HL-60/S4 treated with phorbol 12-myristate 13-acetate at 8.2 ng/mL for 4 days and 3 days (cell line): ENCODE data around the gene MACROH2A2.
"Not testable (repeated sequence)": the region's sequence is repeated elsewhere in the genome, so short reads cannot be mapped to it uniquely, and the experiment has no call there.

Experiments used
- in situ Hi-C: fragments of 300-500 bp; cut with MboI; formaldehyde crosslinking; loops from 2 replicates; pipeline ENCODE4 v1.15.0; 2022; ENCODE audit warnings: low sequenced_read_pairs

MACROH2A2 gene

DNA sequence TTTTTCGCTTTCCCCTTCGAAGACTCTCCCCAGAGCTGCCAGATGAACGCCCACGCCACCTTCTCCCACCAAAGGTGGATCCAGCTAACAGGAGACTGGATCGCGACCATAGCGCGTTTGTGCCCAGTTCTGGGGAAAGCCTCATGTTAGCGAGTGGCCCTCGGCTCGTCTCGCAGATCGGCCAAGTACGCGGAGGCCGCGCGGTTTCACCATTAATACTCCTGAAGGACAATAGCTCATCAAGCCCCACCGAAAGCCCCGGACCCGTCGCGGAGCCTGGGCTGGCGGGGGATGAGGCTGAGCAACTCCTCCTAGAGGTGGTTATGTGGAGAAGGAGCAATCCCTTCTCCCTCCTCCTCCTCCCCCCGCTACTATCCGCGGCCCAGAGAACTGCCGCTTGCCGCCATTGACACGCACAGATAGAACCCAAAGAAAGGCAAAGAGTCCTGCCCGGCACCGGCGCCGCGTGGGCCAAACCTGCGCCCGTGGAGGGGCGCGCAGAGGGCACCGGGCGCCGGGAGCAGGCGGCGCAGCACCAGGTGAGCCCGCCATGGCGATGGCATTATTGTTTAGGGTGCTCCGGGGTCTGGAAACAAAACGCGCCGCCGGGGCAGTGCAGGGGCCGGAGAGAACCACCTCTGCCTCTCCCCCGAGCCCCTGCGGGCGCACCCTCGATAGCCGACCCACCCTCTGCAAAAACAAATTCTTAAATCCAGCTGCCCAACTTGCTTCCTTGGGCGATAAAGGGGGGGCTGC is at the start of gene MACROH2A2:
Gene MACROH2A2, plus strand, starts transcription at position 385 of the 756 bp plus-strand sequence. CDS start 22,813 bp downstream, outside the sequence.
- in situ Hi-C loops: no loop called here

DNA sequence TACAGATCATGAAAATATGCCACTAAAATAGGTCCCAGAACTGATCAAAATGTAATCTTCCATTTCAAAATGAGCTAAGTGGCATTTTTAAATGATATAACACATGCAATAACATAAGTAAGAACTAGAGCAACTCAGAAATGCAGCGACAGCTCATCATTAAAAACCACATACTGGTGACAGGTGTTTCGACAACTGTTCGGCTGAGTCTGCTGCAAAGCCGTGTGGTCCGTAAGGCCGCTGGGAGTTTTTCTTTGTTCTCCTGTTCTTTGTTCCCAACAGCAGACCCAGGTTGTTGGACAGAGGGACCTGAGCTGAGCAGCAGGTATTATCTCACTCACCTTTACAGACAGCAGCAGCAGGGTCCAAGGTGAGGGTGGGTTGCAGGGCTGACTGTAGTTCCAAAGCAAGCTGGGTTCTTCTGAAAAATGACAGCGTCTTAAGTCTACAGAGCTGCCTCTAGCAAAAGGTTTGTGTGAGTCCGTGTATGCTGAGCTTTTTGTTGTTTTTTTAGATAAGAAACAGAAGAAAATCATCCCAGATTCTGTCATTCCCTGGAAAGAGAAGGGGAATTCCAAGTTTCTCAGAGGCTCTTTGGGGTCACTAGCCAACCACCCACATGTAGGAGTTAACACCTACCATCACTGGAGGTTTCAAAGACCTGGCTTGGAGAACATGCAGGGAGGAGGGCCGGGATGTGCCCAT is 45.4 kb upstream of the MACROH2A2 start:
- in situ Hi-C loops: no loop called here

DNA sequence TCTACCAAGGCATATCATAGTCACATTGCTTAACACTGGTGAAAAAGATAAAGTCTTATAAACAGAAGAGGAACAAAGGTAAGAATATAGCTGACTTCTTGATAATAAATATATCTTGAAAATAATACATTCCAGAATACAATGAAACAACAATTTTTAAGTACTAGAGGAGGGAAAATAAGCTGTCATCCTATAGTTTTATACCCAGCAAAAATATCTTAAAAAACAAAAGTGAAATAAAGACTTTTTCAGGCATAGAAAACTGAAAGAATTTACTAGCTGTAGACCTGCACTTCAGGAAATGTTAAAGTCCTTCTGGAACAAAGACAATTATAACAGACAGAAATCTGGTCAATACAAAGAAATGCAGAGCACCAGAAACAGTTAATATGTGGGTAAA is 21.4 kb upstream of the MACROH2A2 start:
- in situ Hi-C loops: no loop called here

DNA sequence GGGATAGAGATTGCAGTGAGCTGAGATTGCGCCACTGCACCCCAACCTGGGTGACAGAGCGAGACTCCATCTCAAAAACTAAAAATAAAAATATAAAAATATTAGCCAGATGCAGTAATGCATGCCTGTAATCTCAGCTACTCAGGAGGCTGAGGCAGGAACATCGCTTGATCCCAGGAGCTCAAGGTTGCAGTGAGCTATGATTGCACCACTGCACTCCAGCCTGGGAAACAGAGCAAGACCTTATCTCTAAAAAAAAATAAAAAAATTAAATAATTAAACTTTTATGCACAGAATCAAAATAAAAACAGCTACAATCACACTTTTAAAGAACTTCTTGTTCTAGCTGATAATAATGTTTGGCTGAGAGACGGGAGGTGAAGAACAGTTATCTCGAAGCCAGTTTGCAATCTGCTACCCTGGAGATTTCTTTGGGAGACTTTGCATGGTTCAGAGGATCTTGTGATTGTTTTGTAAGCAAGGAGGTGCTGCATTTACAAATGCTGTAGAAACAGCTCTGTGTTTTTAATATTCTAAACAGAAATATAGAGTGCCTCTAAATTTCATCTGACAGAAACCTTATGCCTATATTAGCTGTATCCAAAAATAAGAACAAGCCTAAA is 19.9 kb upstream of the MACROH2A2 start:
- in situ Hi-C loops: no loop called here

DNA sequence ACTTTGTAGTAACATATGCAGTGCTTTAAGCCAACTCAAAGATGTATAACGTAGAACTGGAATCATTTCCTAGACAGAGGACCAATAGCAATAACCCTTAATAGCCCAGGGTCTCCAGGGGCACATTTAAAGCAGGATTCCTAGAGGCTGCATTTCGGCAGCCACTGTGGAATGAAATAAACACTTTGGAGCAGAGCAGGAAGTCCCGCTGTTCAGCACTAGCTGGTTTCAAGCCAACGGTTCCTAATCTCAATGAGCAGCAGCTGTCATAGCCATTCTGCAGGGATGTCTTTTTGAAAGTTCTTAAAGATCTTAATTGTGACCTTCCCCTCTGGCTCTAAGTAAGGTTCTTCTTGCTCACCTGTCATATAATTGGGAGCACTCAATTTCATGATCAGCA is 18.4 kb upstream of the MACROH2A2 start:
- in situ Hi-C loops: no loop called here

DNA sequence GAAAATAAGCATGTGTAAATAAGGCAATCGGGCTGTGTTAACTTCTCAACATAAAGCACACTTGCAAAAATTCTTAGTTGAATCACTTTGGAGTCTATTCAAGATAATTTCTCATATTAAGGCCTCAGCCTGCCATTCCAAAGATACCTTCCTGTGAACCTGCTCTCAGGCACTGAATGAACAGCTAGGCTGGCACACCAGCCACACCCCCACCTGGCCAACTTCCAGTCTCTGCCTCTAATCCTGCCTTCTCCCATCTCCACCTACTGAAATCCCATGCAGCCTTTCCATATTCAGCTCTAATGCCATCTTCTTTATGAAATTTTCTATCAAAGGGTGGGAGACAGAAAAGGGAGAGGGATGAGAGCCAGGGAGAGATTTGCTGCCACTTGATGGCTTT is 17.1 kb upstream of the MACROH2A2 start:
- in situ Hi-C loops: no loop called here

DNA sequence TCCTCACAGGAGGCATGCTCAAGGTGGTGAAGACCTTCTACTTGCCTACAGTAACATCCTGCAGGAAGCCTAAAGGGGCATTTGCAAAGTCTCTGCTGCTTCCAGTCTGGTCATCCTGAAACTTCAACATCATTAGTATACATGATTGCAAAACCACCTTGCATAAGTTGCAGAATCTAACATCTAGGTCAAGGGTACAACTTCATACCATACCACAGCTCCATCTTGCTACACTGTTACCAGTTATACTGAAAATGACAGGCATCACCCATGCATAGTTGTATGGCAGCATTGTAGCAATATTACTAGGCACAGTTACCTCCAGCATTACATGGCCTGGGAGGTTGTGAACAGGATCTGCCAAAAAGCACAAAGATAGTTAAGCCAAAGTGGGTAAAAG is 13.7 kb upstream of the MACROH2A2 start:
- in situ Hi-C loops: no loop called here

DNA sequence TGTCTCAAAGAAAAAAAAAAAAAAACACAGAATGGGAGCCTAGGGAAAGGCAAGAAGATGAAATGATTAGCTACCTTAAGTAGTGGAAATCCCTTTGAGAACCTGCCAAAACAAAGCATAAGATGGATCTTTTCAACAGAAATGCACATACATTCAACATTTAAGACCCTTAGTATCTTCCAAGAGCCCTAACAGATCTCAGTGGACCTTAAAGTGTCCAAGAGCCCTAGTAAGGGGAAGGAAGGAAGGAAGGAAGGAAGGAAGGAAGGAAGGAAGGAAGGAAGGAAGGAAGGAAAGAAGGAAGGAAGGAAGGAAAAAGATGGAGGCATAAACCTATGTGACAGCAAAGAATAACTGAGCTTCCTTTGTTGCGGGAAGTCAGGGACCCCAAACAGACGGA is 11.6 kb upstream of the MACROH2A2 start:
- in situ Hi-C loops: no loop called here

DNA sequence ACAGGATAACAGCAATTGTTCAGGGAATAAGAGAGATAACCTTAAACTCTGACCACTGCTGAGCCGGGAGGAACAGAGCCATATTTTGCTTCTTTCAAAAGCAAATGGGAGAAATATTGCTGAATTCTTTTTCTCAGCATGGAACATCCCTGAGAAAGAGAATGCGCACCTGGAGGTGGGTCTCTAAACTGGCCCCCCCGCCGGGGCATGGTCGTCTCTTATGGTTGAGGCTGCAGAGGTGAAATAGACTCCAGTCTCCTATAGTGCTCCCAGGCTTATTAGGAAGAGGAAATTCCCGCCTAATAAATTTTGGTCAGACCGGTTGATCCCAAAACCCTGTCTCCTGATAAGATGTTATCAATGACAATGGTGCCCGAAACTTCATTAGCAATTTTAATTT is 10.9 kb upstream of the MACROH2A2 start:
- in situ Hi-C loops: not testable (repeated sequence)

DNA sequence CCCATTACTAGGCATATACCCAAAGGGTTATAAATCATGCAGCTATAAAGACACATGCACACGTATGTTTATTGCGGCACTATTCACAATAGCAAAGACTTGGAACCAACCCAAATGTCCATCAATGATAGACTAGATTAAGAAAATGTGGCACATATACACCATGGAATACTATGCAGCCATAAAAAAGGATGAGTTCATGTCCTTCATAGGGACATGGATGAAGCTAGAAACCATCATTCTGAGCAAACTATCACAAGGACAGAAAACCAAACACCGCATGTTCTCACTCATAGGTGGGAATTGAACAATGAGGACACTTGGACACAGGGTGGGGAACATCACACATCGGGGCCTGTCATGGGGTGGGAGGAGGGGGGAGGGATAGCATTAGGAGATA is 5.6 kb upstream of the MACROH2A2 start:
- in situ Hi-C loops: not testable (repeated sequence)

DNA sequence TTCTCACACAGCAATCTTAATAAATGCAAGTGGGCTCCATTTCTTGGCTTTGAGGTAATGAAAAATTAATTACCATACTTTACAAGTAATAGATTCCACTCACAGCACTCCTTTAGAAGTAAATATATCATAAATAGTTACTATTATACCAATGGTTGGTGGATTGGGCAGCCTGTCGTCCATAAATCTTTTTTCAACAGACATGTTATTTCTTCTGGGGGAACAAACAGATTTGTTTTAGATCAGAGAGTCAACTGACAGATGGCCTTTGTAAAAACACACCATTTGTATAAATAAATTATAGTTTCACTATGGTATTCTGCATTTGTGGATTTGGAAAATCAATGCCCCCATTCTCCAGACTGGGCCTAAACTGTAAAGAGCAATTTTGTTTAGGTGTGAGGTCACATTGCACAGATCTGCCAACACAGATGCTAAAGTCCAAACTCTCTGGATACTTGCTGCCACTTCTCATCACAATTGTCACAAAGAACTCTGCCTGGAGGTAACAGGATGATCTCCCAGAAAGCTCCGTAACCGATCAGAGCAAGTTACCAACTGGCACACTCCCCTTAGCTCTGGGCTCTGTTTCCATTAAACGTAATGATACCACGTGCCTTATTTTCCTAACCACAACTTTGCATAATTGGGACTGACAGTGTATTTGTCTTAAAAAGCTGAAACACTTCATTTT is 4.5 kb upstream of the MACROH2A2 start:
- in situ Hi-C loops: no loop called here

DNA sequence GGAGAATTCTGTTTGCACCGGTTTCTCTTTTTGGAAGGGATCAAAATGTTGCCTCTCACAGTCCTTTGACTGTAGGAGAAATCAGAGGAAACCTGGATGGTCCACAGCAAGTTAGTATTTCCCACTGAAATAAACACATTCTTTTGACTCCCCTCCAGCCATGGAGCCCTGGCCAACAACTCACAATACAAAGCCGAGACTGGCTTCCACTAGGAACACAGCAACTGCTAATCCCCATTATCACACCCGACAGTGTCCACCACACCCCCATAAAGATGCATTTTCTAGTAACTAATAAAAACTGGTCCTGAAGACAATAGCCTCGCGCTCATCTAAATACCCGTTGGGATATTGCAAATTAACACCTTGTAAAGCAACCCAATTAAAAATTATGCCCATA is 798 bp upstream of the MACROH2A2 start:
- in situ Hi-C loops: no loop called here

DNA sequence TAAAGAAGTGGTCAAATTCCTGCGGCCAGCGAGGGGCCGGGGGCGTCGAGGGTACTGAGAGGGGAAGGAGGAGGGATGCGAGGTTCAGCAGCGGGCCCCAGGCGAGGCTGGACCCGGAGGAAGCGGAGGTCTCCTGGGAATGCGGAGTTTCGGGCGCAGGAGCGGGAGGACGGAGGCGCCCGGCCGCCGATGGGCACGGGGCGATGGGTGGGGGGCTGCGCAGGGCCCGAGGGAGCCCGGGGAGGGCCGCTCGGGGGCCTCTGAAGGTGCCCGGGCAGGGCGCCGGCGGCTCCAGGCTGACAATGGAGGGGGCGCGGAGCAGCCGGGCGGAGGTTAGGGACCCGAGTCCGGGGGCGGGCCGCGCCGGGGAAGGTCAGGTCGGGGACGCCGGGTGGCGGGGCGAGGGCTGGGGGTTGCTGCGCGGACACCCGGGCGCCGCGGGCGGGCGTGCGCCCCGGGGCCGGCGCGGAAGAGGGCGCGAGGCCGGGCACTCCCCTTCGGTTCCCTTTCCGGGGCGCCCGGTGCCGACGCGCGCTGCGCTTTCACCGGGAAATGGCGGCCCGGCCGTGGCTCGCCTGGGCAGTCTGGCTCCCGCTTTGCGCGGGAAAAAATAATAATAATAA is 683 bp downstream of the MACROH2A2 start:
- in situ Hi-C loops: no loop called here

DNA sequence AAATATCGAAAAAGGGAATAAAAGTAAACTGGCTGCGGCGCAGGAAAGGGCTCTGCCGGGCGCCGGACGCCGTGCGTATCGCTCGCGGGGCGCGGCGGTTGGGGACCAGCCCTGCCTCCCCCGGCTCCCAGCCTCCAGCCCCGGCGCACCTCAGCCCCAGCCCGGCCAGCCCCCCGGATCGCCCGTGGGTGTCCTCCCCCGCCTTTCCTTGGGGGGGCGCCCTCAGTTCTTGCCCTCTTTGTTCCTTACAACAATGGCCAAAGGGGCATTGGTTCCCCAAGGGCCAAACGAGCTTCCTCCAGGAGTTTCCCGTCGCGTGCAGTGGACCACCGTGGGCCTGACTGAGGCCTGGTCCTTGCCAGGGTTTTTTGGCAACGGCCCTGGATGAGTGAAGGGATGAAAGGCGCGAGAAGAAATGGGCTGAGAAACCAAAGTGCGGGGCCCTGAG is 1.2 kb downstream of the MACROH2A2 start:
- in situ Hi-C loops: no loop called here

DNA sequence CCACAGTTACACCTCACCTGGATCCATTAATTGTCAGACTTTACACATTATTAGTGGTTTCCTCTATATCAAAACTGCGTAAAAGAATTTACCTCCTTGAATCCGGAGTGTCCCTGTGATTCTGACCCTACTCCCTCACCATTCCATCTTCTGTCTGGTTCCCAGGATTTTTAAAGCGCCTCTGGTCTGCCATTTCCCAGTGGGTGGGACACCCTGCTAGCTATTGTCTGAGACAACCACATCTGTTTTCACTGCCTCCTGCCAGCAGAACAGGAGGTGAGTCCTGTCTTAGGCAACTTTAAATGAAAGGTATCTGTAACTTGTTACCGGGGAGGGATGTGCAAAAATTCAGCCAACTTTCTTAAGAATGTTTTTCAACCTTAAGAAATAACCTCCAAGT is 2.3 kb downstream of the MACROH2A2 start:
- in situ Hi-C loops: no loop called here

DNA sequence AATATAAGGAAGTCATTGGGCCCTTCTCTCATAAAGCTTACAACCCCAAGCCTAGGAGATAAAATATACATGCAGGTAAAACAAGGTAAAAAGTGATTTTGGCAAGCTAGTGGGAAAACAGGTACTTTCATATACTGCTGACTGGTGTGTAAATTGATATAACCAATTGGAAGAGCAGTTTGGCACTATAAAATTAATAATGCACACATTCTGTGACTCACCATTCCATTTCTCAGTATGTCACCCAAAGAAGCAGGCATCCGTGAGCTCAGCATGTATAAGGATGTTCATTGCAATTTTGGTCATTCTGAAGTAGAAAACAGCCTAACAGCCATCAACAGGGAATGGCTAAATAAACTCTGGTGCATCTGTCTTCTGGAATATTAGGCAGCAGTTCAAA is 2.9 kb downstream of the MACROH2A2 start:
- in situ Hi-C loops: no loop called here

DNA sequence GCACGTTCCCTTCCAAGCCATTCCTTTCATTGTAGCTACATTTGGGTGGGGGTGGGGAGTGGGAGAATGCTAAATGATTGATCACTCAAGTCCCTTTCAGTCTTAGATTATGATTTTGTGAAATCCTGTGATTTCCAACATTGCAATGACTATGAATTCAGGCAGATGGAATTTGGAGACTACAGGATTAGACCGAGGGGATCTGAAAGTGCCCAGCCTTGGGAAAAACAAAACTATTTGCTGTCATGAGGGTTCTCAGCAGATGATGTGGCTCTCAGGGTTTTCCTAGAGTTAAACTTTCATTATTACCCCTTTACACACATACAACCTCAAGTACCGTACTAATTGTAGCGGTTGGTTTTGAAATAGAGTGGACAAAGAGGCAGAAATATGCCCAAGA is 4.7 kb downstream of the MACROH2A2 start:
- in situ Hi-C loops: no loop called here

DNA sequence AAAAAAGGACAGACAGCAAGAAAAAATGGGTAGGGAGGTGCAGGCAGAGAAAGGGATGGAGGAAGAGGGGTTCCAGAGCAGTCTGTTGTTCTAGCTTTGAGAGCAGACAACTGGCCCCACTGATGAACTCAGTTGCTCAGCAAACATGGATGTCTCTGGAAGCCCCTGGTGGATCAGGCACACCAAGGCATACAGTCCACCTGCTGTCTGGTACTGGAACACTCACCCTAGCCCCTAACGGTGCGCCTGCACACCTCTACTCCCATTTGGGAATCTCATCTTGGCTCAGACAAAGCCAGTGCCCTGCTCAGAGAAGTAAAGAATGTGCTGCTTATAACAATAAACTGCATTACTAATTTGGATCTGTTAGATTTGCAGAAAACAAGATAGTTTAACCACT is 7.7 kb downstream of the MACROH2A2 start:
- in situ Hi-C loops: no loop called here

DNA sequence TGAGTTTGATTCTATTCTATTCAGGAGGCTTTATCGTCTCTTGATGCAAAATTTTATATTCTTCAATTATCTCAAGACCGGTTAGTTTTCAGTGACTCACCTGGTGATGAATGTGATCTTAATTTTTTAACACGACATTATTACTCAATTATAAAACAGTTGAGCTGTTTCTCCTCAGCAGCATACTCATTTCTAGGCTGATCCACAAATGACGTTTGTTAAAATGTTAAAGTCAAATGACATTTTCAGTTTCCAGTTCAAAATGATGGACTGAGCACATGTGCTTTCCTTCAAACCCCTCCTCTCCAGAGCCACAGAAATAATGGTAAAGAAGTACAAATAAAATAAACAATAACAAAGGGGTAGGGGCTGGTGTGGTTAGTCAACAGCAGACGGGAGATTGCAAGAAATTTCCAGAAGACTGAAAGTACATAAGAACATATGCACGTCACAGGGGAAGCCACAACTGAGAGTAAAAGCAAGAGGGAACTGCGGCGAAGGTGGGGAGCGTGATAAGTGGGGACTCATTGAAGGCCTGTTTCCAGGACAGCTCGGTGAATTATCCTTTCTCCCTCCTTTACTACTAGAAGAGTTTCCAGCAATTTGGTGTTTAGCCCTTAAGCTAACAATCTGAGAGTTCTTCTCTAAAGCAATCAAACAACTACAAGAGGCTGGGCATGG is 10.9 kb downstream of the MACROH2A2 start:
- in situ Hi-C loops: no loop called here

DNA sequence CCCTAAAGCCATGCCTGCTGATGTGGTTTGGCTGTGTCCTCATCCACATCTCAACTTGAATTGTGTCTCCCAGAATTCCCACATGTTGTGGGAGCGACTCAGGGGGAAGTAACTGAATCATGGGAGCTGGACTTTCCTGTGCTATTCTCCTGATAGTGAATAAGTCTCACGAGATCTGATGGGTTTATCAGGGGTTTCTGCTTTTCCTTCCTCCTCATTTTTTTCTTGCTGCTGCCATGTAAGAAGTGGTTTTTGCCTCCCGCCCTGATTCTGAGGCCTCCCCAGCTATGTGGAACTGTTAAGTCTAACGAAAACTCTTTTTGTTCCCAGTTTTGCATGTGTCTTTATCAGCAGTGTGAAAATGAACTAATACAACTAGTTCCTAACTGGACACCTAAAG is 11.8 kb downstream of the MACROH2A2 start:
- in situ Hi-C loops: no loop called here
